Neural progenitor cell (in vitro differentiated cells): Measurements from ENCODE around the gene KCNE5.

Experiments used
- CTCF ChIP-seq: fragments of 200-600 bp; sonication (generic); IDR thresholded peaks from 2 replicates; pipeline ENCODE4 v1.5.1; 2017; ENCODE audit warnings: antibody characterized with exemption, mild to moderate bottlenecking
- EZH2phosphoT487 ChIP-seq: fragments of 200-600 bp; sonication (generic); IDR thresholded peaks from 2 replicates; pipeline ENCODE4 v1.6.1; 2017; ENCODE audit warnings: antibody characterized with exemption

DNA sequence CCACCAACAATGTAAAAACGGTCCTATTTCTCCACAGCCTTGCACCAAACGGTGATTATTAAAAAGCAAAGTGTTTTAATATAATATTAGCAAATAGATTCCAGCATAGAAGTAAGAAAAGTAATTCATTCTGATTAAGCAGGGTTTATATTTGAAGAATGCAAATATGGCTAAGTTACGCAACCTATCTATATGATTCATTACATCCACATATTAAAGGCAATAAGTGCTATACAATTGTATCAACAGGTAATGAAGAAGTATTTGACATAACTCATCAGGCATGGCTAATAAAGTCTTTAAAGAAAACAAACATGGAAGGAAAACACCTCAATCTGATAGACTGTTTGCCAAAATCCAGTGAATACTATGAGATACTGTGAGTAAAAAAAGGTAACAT lies 29.0 kb downstream of the KCNE5 start:
- TF ChIP-seq CTCF (no peak), EZH2phosphoT487 (no peak)
